OCI-LY7 (cell line): Measurements from ENCODE around the gene MAP1B. TPM values are rescaled to one million over a fixed set of nuclear protein-coding genes. Genes with fewer than 3 reads are reported as not detected.

ENCODE experiments used
- BruUV-seq: library from RNA; stranded (reverse); fragments of 400-500 nt; replicated peaks from 2 replicates; lab custom pipeline; 2021; lab: Mats Ljungman, UMichigan
- CTCF ChIA-PET: fragments of 300-600 bp; sonication (Branson Sonifier 250); formaldehyde crosslinking; loops from one replicate; lab custom pipeline; 2022; ENCODE audit warnings: antibody characterized with exemption; ENCODE audit not compliant: unreplicated experiment; lab: Charles Lee
- POLR2A ChIA-PET: fragments of 300-600 bp; sonication (Branson Sonifier 250); formaldehyde crosslinking; loops from one replicate; lab custom pipeline; 2022; ENCODE audit warnings: antibody characterized with exemption; lab: Charles Lee
- DNase-seq: peaks from one replicate; pipeline ENCODE4 v3.0.0-alpha.2; 2015; ENCODE audit warnings: low spot score
- H2AFZ ChIP-seq: fragments of 200-600 bp; sonication (generic), shearing (Covaris generic); 2 replicates; pipeline ENCODE4 v1.6.1; 2014; ENCODE audit warnings: mild to moderate bottlenecking, antibody characterized with exemption, low read length, moderate library complexity
- H3K27ac ChIP-seq: fragments of 200-600 bp; sonication (generic); 2 replicates; pipeline ENCODE4 v1.5.1; 2014; ENCODE audit warnings: mixed run types, low read depth, mild to moderate bottlenecking, moderate library complexity, low read length, inconsistent platforms; ENCODE audit not compliant: poor library complexity, severe bottlenecking
- H3K36me3 ChIP-seq: fragments of 200-600 bp; sonication (generic); 2 replicates; pipeline ENCODE4 v1.6.1; 2014; ENCODE audit warnings: mild to moderate bottlenecking, antibody characterized with exemption, low read length, moderate library complexity, mixed read lengths; ENCODE audit not compliant: insufficient read depth
- H3K4me1 ChIP-seq: fragments of 200-600 bp; sonication (generic); 2 replicates; pipeline ENCODE4 v1.5.1; 2014; ENCODE audit warnings: mild to moderate bottlenecking, low read length; ENCODE audit not compliant: insufficient read depth, poor library complexity, severe bottlenecking
- H3K4me2 ChIP-seq: fragments of 200-600 bp; sonication (generic); 2 replicates; pipeline ENCODE4 v1.6.1; 2014; ENCODE audit warnings: mild to moderate bottlenecking, low read length
- H3K4me3 ChIP-seq: fragments of 200-600 bp; sonication (generic); 2 replicates; pipeline ENCODE4 v1.5.1; 2014; ENCODE audit warnings: mild to moderate bottlenecking, low read depth, low read length; ENCODE audit not compliant: poor library complexity, severe bottlenecking
- H3K79me2 ChIP-seq: fragments of 200-600 bp; sonication (generic); 2 replicates; pipeline ENCODE4 v1.6.1; 2016; ENCODE audit warnings: low read depth, mild to moderate bottlenecking, low read length, moderate library complexity, mixed read lengths; ENCODE audit not compliant: insufficient read depth
- H3K9me2 ChIP-seq: fragments of 200-600 bp; sonication (generic); 2 replicates; pipeline ENCODE4 v1.6.1; 2016; ENCODE audit warnings: mild to moderate bottlenecking, low read length, mixed read lengths; ENCODE audit not compliant: insufficient read depth
- H3K9me3 ChIP-seq: fragments of 200-600 bp; sonication (generic); 2 replicates; pipeline ENCODE4 v1.6.1; 2014; ENCODE audit warnings: mild to moderate bottlenecking, mixed run types, low read length, mixed read lengths
- H4K20me1 ChIP-seq: fragments of 200-600 bp; sonication (generic); 2 replicates; pipeline ENCODE4 v1.6.1; 2014; ENCODE audit warnings: mild to moderate bottlenecking, antibody characterized with exemption, low read length, moderate library complexity, mixed read lengths; ENCODE audit not compliant: insufficient read depth
- CTCF ChIP-seq: fragments of 200-600 bp; sonication (generic); conservative IDR thresholded peaks from 2 replicates; pipeline ENCODE4 v1.5.1; 2014; ENCODE audit warnings: mild to moderate bottlenecking, antibody characterized with exemption, low read length, moderate library complexity, mixed read lengths
- EZH2phosphoT487 ChIP-seq: fragments of 200-600 bp; sonication (generic); IDR thresholded peaks from 2 replicates; pipeline ENCODE4 v1.6.1; 2018; ENCODE audit warnings: low read depth, borderline replicate concordance, mild to moderate bottlenecking, mixed run types, antibody characterized with exemption, low read length, moderate library complexity, mixed read lengths
- intact Hi-C: fragments of 100-400 bp; cut with micrococcal nuclease; formaldehyde crosslinking; loops from one replicate; pipeline ENCODE4 v1.10.0; 2022; ENCODE audit not compliant: unreplicated experiment
- total RNA-seq, 2 experiments: library from RNA; depleted of rRNA in 1 of 2; stranded (reverse); fragments of >200 nt in 1 of 2; shearing (Covaris generic) in 1 of 2; gene quantifications; 2 replicates each; pipeline ENCODE4 v1.2.3, GENCODE V29; 2014 to 2022

MAP1B gene
- total RNA-seq, 2 experiments from 2014 or later: not detected

- intact Hi-C loops: no loop called here
- no peak for TF ChIP-seq CTCF
- TF ChIP-seq EZH2phosphoT487: no peak
- Histone ChIP-seq H4K20me1 (no peaks in the 10 kb centered on the region), H3K36me3 (no peaks in the 10 kb centered on the region), H3K4me1 (no peaks in the 10 kb centered on the region), H3K4me2 (no peak overlapping the region), H3K4me3 (no peak overlapping the region), H3K9me2 (no peaks in the 10 kb centered on the region), H3K27ac (no peak overlapping the region), H3K9me3 (no peaks in the 10 kb centered on the region), H2AFZ (no peak overlapping the region), H3K79me2 (no peaks in the 10 kb centered on the region)
- POLR2A ChIA-PET: interaction anchor here (0.7 to 1.2 kb wide), 4 partner anchors 8 to 55 kb away, joined by 3 read pairs; no protein-coding TSS in a partner anchor
- no TSS peak for BruUV-seq
- CTCF ChIA-PET: no interaction called here
- DNase-seq: no peak
Measured at GRCh38 chr5:72125941-72126620, 18.8 kb downstream of the MAP1B start.

DNA sequence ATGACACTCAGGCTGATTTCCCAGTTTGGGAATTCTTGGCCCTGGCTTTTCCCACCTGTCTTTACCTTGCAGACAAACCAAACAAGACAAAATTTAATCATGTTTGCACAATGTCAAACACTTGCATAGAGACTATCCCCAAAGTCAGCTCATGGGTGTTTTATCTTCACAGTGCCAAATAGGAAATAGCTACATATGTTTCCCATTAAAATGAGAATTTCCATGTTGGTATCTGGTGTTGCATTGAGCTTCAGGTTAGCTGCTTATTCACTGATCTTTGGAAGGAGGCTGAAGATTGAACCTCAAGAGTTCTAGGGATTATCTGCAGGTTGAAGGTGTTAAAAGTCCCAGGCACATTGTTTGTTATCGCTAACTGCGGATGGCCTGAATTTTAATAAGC lies 19.5 kb downstream of the MAP1B start:
- Histone ChIP-seq H3K4me2 (no peak overlapping the region), H3K79me2 (no peaks in the 10 kb centered on the region), H4K20me1 (no peaks in the 10 kb centered on the region), H3K4me1 (no peaks in the 10 kb centered on the region), H3K27ac (no peak overlapping the region), H3K9me2 (no peaks in the 10 kb centered on the region), H3K9me3 (no peaks in the 10 kb centered on the region), H3K36me3 (no peaks in the 10 kb centered on the region), H2AFZ (no peak overlapping the region), H3K4me3 (no peak overlapping the region)
- TF ChIP-seq CTCF (no peak), EZH2phosphoT487 (no peak)
- ChIA-PET CTCF (no interaction called here), POLR2A (interaction anchor here (0.7 to 1.2 kb wide), 2 partner anchors 46 to 54 kb away, joined by 3 read pairs; no protein-coding TSS in a partner anchor)
- DNase-seq: no peak
- BruUV-seq: no TSS peak
- intact Hi-C loops: no loop called here

- Histone ChIP-seq H3K4me3 (no peak overlapping the region), H3K9me2 (no peaks in the 10 kb centered on the region), H4K20me1 (no peaks in the 10 kb centered on the region), H3K4me1 (no peaks in the 10 kb centered on the region), H3K4me2 (no peak overlapping the region), H3K36me3 (no peaks in the 10 kb centered on the region), H3K79me2 (no peaks in the 10 kb centered on the region), H2AFZ (no peak overlapping the region), H3K27ac (no peak overlapping the region), H3K9me3 (no peaks in the 10 kb centered on the region)
- no TSS peak for BruUV-seq
- no peak for DNase-seq
- intact Hi-C loops: no loop called here
- ChIA-PET POLR2A (no interaction called here), CTCF (no interaction called here)
- TF ChIP-seq EZH2phosphoT487: no peak
- no peak for TF ChIP-seq CTCF
Measured at GRCh38 chr5:72129725-72130124, 22.4 kb downstream of the MAP1B start.
